Left lung (tissue), 10 donors: Measurements from ENCODE around the gene CEACAM7. TPM values are rescaled to one million over a fixed set of nuclear protein-coding genes. Genes with fewer than 3 reads are reported as not detected.
"Not testable (repeated sequence)": the region's sequence is repeated elsewhere in the genome, so short reads cannot be mapped to it uniquely, and the experiment has no call there.

Source experiments
- ATAC-seq: fragments of 200-7000 bp; cut with Tn5 transposase; one replicate; pipeline ENCODE4 v1.9.1; 2020; ENCODE audit warnings: moderate library complexity
- DNase-seq, 4 donors: peaks; one replicate each; pipeline ENCODE4 v3.0.0-alpha.2; 2013 to 2020
- H3K27ac ChIP-seq, 2 donors: fragments of 200-600 bp; sonication (generic) in 1 of 2; one replicate each; pipeline versions ENCODE4 v1.5.0 to v1.8.0; 2020 to 2021
- H3K27me3 ChIP-seq, 2 donors: fragments of 200-600 bp; sonication (generic) in 1 of 2; one replicate each; pipeline versions ENCODE4 v1.5.0 to v1.8.0; 2020 to 2021
- H3K36me3 ChIP-seq, 2 donors: fragments of 200-600 bp; sonication (generic) in 1 of 2; one replicate each; pipeline versions ENCODE4 v1.5.0 to v1.8.0; 2020 to 2021
- H3K4me1 ChIP-seq, 2 donors: fragments of 200-600 bp; one replicate each; pipeline ENCODE4 v1.8.0; 2021
- H3K4me3 ChIP-seq, 2 donors: fragments of 200-600 bp; sonication (generic) in 1 of 2; one replicate each; pipeline versions ENCODE4 v1.5.0 to v1.8.0; 2020 to 2021; ENCODE audit warnings: mild to moderate bottlenecking in 1 of 2
- H3K9me3 ChIP-seq, 2 donors: fragments of 200-600 bp; sonication (generic) in 1 of 2; one replicate each; pipeline versions ENCODE4 v1.5.0 to v1.8.0; 2020 to 2021
- CTCF ChIP-seq, 2 donors: fragments of 200-600 bp; sonication (generic) in 1 of 2; IDR thresholded peaks; one replicate each; pipeline versions ENCODE4 v1.5.0 to v1.8.0; 2021; ENCODE audit warnings: antibody characterized with exemption in 2 of 2
- intact Hi-C, 2 donors: fragments of 100-400 bp; cut with DNase I; formaldehyde crosslinking; loops; one replicate each; pipeline versions ENCODE4 v1.11.2 to v1.14.2; 2022
- polyA plus RNA-seq, 6 donors: library from polyadenylated mRNA; unstranded; fragments of 120-200 nt; gene quantifications; one replicate each; pipeline ENCODE4 v1.2.1, GENCODE V29; 2013; ENCODE audit not compliant: insufficient read length in 6 of 6
- total RNA-seq, 2 donors: library from RNA; stranded (reverse); fragmentation: NEBNext Ultra II Directional; extraction: Animal tissue kit (Norgen Biotek cat#: 25700); gene quantifications; one replicate each; pipeline ENCODE4 v1.2.1, GENCODE V29; 2021
- donor health status: DM: no; HTN: yes; CAD: no.
- donor health status: DM: no; HTN: no; CAD: no.

CEACAM7 gene
- total and polyA plus RNA-seq, 8 donors: 0.09 to 0.44 (median 0.15) TPM; not detected in 2

GRCh38 chr19:41720103-41720502 lies 32.0 kb upstream of the CEACAM7 start:
- no peak overlapping the region for H3K4me3 ChIP-seq
- no peaks in the 10 kb centered on the region for H3K36me3 ChIP-seq
- no peaks in the 10 kb centered on the region for H3K4me1 ChIP-seq
- H3K27ac ChIP-seq: no peak overlapping the region
- H3K27me3 ChIP-seq: peaks cover 0 to 52% of the 10 kb centered on the region in 2 donors
- no peaks in the 10 kb centered on the region for H3K9me3 ChIP-seq
- DNase-seq (no peak), ATAC-seq (no peak)
- intact Hi-C loops: no loop called here
- TF ChIP-seq CTCF (IDR thresholded peaks at IDR 0.05): no peak

GRCh38 chr19:41718761-41719160 lies 30.7 kb upstream of the CEACAM7 start:
- DNase-seq (no peak), ATAC-seq (no peak)
- Histone ChIP-seq H3K4me3 (no peak overlapping the region), H3K9me3 (no peaks in the 10 kb centered on the region), H3K27me3 (peaks cover 0 to 65% of the 10 kb centered on the region in 2 donors), H3K4me1 (no peaks in the 10 kb centered on the region), H3K27ac (no peak overlapping the region), H3K36me3 (no peaks in the 10 kb centered on the region)
- TF ChIP-seq CTCF (IDR thresholded peaks at IDR 0.05): no peak
- intact Hi-C loops: no loop called here

GRCh38 chr19:41714598-41714997 lies 26.5 kb upstream of the CEACAM7 start:
- no peak overlapping the region for H3K27ac ChIP-seq
- ATAC-seq: no peak
- H3K9me3 ChIP-seq: no peaks in the 10 kb centered on the region
- no peak for DNase-seq
- intact Hi-C loops: no loop called here
- no peaks in the 10 kb centered on the region for H3K36me3 ChIP-seq
- H3K4me3 ChIP-seq: no peak overlapping the region
- TF ChIP-seq CTCF (IDR thresholded peaks at IDR 0.05): no peak
- H3K27me3 ChIP-seq: peaks cover 0 to 46% of the 10 kb centered on the region in 2 donors
- H3K4me1 ChIP-seq: no peaks in the 10 kb centered on the region

- intact Hi-C loops: no loop called here
- H3K36me3 ChIP-seq: no peaks in the 10 kb centered on the region
- no peaks in the 10 kb centered on the region for H3K9me3 ChIP-seq
- no peak for TF ChIP-seq CTCF (IDR thresholded peaks at IDR 0.05)
- no peak overlapping the region for H3K27ac ChIP-seq
- no peak for DNase-seq
- peaks cover 0 to 4% of the 10 kb centered on the region in 2 donors for H3K4me1 ChIP-seq
- peaks cover 0 to 51% of the 10 kb centered on the region in 2 donors for H3K27me3 ChIP-seq
- no peak overlapping the region for H3K4me3 ChIP-seq
- no peak for ATAC-seq
Measured at GRCh38 chr19:41711376-41712261, 23.5 kb upstream of the CEACAM7 start.

- Histone ChIP-seq H3K4me3 (no peak overlapping the region), H3K27ac (no peak overlapping the region), H3K27me3 (peaks cover 0 to 51% of the 10 kb centered on the region in 2 donors), H3K4me1 (peaks cover 0 to 4% of the 10 kb centered on the region in 2 donors), H3K36me3 (no peaks in the 10 kb centered on the region), H3K9me3 (no peaks in the 10 kb centered on the region)
- TF ChIP-seq CTCF (IDR thresholded peaks at IDR 0.05): no peak
- intact Hi-C loops: no loop called here
- ATAC-seq (no peak), DNase-seq (no peak)
Measured at GRCh38 chr19:41709951-41710645, 22.0 kb upstream of the CEACAM7 start.

- intact Hi-C loops, H3K36me3 ChIP-seq, H3K4me3 ChIP-seq, DNase-seq, ATAC-seq, H3K9me3 ChIP-seq, H3K27ac ChIP-seq, H3K4me1 ChIP-seq: not testable (repeated sequence)
- H3K27me3 ChIP-seq: peaks cover 0 to 51% of the 10 kb centered on the region in 2 donors
Measured at GRCh38 chr19:41709516-41709915, 21.4 kb upstream of the CEACAM7 start.
